ENCODE measurements around the gene DSCAML1.

DSCAML1 gene, protein sequence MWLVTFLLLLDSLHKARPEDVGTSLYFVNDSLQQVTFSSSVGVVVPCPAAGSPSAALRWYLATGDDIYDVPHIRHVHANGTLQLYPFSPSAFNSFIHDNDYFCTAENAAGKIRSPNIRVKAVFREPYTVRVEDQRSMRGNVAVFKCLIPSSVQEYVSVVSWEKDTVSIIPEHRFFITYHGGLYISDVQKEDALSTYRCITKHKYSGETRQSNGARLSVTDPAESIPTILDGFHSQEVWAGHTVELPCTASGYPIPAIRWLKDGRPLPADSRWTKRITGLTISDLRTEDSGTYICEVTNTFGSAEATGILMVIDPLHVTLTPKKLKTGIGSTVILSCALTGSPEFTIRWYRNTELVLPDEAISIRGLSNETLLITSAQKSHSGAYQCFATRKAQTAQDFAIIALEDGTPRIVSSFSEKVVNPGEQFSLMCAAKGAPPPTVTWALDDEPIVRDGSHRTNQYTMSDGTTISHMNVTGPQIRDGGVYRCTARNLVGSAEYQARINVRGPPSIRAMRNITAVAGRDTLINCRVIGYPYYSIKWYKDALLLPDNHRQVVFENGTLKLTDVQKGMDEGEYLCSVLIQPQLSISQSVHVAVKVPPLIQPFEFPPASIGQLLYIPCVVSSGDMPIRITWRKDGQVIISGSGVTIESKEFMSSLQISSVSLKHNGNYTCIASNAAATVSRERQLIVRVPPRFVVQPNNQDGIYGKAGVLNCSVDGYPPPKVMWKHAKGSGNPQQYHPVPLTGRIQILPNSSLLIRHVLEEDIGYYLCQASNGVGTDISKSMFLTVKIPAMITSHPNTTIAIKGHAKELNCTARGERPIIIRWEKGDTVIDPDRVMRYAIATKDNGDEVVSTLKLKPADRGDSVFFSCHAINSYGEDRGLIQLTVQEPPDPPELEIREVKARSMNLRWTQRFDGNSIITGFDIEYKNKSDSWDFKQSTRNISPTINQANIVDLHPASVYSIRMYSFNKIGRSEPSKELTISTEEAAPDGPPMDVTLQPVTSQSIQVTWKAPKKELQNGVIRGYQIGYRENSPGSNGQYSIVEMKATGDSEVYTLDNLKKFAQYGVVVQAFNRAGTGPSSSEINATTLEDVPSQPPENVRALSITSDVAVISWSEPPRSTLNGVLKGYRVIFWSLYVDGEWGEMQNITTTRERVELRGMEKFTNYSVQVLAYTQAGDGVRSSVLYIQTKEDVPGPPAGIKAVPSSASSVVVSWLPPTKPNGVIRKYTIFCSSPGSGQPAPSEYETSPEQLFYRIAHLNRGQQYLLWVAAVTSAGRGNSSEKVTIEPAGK (N-terminal part only)

GRCh38 chr11:117796872-117797529 is at the start of gene DSCAML1:
TSS of gene DSCAML1 (minus strand) at chr11:117797216. CDS start at chr11:117797079, 137 bp downstream.
- peak; percentile 71 for DNase-seq (ENCODE audit: low spot score)
- TF ChIP-seq CTCF (IDR thresholded peaks at IDR 0.05; ENCODE audit: extremely low read depth, insufficient read depth, missing control alignments), result no peak
- in situ Hi-C loops (cut with MboI; ENCODE audit: low pct_unique_long_range_greater_than_20kb, low sequenced_read_pairs, unreplicated experiment), result no loop called here

GRCh38 chr11:117843666-117844484 is 46.9 kb upstream of the DSCAML1 start:
- DNase-seq (ENCODE audit: low spot score), result peak; percentile 68
- in situ Hi-C loops (cut with MboI; ENCODE audit: low pct_unique_long_range_greater_than_20kb, low sequenced_read_pairs, unreplicated experiment), result no loop called here

DNA sequence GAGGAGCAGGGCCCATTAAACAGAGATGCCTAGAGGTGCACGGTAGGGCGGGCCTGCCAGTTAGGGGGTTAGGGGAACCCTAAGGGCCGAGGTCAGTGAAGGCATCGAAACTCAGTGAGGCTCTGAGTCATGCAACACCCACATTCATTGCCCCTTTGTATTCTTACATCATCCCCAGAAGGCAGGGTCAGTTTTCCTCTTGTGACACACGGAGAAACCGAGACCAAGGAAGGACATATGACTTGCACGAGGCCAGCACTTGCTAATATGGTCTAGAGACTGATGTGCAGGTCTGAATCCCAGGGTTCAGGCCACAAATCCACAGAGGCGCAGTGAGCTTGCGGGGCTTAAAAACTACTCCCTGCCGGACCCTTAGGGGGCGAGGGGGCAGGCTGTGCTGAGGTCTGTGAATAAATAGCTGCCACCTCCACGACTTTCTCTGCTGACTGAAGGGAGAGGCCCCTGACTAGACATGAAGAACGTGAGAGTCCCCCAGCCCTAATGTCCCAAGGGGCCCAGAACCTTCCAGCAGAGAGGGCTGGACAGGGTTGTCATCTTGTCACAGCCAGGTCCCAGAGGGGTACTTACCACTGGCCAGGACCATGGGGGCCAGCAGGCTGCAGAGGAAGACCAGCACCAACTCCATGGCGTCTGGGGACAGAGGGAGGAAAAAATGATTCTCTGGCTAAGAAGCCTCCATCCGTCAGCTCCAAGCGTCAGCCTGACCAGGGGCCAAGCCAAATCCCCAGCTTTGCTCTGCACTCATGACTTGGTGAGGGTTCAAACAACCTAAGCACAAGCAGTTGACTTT is 45.3 kb upstream of the DSCAML1 start:
- in situ Hi-C loops (cut with MboI; ENCODE audit: low pct_unique_long_range_greater_than_20kb, low sequenced_read_pairs, unreplicated experiment), result no loop called here

More at GRCh38 chr11:117843666-117844484, 46.9 kb upstream of the DSCAML1 start:
- TF ChIP-seq CTCF (IDR thresholded peaks at IDR 0.05; ENCODE audit: extremely low read depth, insufficient read depth, missing control alignments), result peak; percentile 97

GRCh38 chr11:117841551-117842031 is 44.6 kb upstream of the DSCAML1 start:
- in situ Hi-C loops (cut with MboI; ENCODE audit: low pct_unique_long_range_greater_than_20kb, low sequenced_read_pairs, unreplicated experiment), result no loop called here
- no peak for DNase-seq (ENCODE audit: low spot score)
- no peak for TF ChIP-seq CTCF (IDR thresholded peaks at IDR 0.05; ENCODE audit: extremely low read depth, insufficient read depth, missing control alignments)

More for the DNA sequence above, 45.3 kb upstream of the DSCAML1 start:
- no peak for DNase-seq (ENCODE audit: low spot score)
- no peak for TF ChIP-seq CTCF (IDR thresholded peaks at IDR 0.05; ENCODE audit: extremely low read depth, insufficient read depth, missing control alignments)

GRCh38 chr11:117840881-117841550 is 44.0 kb upstream of the DSCAML1 start:
- no peak for TF ChIP-seq CTCF (IDR thresholded peaks at IDR 0.05; ENCODE audit: extremely low read depth, insufficient read depth, missing control alignments)
- no peak for DNase-seq (ENCODE audit: low spot score)
- in situ Hi-C loops (cut with MboI; ENCODE audit: low pct_unique_long_range_greater_than_20kb, low sequenced_read_pairs, unreplicated experiment), result no loop called here
